ENCODE data around the gene PTGIS. TPM values are rescaled to one million over a fixed set of nuclear protein-coding genes. Genes with fewer than 3 reads are reported as not detected.

The PTGIS gene
- total RNA-seq: 0.49 and 1.3 TPM in 2 replicates

GRCh38 chr20:49567421-49568277, at the start of gene PTGIS:
PTGIS (minus strand) TSS chr20:49568137; CDS start chr20:49568116, 21 bp downstream.

GRCh38 chr20:49482621-49483017, 85.3 kb downstream of the PTGIS start, which contains the start of gene KCNB1:
KCNB1 (minus strand) TSS chr20:49482668; CDS start chr20:49482480, 188 bp downstream.

Other genes starting within 250 kb of the PTGIS start
- under 0.01 TPM in 1 of 2 replicates, not detected in the other for gene KCNB1, start 85.5 kb downstream of the PTGIS start, total RNA-seq
- gene B4GALT5, start 145.7 kb upstream of the PTGIS start, total RNA-seq: 32.1 and 82.2 TPM in 2 replicates
- 3.7 and 12.6 TPM in 2 replicates for gene SLC9A8, start 244.7 kb upstream of the PTGIS start, total RNA-seq